Epithelial cell of proximal tubule (primary cell): ENCODE data around the gene RENBP. TPM values are rescaled to one million over a fixed set of nuclear protein-coding genes. Genes with fewer than 3 reads are reported as not detected.

ENCODE experiments used
- DNase-seq: peaks from one replicate; pipeline ENCODE4 v3.0.0-alpha.2; 2011; ENCODE audit warnings: low read depth
- H3K4me3 ChIP-seq: 2 replicates; pipeline ENCODE4 v1.5.1; 2011; ENCODE audit warnings: low read depth, mild to moderate bottlenecking, low read length
- total RNA-seq: library from RNA; depleted of rRNA; stranded (reverse); fragments of >200 nt; gene quantifications from 2 replicates; pipeline ENCODE4 v1.2.3, GENCODE V29; 2015
- TF ChIP-seq, protein P1 (sequence below): conservative IDR thresholded peaks from 2 replicates; pipeline ENCODE4 v1.5.1; 2012; ENCODE audit warnings: low read depth, mild to moderate bottlenecking, low read length

RENBP gene
- total RNA-seq, 1 donor from 2014 or later = 0.92 TPM

DNA sequence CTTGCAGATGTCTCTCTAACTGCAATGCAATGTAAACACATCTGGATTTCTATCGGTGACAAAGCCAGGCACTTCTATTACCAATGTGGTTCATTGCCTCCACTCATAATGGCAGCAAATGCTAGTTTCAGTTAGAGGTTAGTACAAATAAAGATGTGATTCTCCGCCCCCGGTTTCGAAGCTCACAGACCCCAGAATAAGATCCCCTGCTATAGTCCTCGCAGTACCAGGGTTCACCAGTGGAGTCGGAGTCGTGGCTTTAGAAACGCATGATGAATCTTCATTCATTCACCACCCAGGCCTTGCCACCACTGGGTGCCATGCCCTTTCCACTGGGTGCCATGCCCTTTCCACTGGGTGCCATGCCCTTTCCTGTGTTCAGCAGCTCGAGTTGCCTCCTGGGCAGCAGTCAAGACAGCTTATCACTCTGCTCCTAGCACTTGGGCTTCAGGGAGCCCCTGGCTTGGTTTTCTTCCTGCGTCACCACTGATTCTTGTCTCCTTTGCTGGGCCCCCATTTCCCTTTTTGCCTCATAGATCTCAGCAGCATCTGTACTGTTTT, 6.1 kb downstream of the RENBP start:
- TF ChIP-seq, protein P1, sequence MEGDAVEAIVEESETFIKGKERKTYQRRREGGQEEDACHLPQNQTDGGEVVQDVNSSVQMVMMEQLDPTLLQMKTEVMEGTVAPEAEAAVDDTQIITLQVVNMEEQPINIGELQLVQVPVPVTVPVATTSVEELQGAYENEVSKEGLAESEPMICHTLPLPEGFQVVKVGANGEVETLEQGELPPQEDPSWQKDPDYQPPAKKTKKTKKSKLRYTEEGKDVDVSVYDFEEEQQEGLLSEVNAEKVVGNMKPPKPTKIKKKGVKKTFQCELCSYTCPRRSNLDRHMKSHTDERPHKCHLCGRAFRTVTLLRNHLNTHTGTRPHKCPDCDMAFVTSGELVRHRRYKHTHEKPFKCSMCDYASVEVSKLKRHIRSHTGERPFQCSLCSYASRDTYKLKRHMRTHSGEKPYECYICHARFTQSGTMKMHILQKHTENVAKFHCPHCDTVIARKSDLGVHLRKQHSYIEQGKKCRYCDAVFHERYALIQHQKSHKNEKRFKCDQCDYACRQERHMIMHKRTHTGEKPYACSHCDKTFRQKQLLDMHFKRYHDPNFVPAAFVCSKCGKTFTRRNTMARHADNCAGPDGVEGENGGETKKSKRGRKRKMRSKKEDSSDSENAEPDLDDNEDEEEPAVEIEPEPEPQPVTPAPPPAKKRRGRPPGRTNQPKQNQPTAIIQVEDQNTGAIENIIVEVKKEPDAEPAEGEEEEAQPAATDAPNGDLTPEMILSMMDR = peak; percentile 5
- DNase-seq = no peak
- H3K4me3 ChIP-seq = no peak overlapping the region

- TF ChIP-seq, protein P1 = no peak
- DNase-seq = no peak
- no peak overlapping the region for H3K4me3 ChIP-seq
Observed at GRCh38 chrX:153937056-153937455, 7.4 kb downstream of the RENBP start.

- no peak for DNase-seq
- peak overlapping the region; percentile 44 for H3K4me3 ChIP-seq
- TF ChIP-seq, protein P1 = no peak
Observed at GRCh38 chrX:153935326-153935851, 9.1 kb downstream of the RENBP start.

DNA sequence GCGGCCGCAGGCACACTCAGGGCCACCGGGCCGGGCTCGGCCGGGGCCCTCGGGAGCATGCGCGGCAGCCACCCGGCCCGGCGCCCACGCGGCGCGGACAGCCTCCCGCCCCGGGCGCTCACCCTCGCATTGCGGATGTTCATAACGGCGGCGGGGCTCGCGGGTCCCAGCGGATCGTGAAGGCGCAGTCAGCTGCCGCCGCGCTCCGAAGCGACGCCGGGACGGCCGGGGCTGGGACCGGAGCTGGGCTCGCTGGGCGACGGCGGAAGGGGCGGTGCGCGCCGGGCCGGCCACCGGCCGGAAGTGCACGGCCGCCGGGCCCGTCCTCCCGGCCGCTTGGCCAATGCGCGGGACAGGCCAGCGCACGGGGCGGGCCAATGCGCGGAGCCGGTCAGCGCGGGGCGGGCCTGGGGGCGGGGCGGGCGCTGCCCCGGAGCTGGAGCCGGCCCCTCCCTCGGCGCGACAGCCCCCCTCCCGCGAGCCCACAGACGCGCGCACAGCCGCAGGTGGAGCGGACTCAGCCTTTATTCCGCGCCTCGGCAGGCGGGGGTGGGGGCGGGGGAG, 9.6 kb downstream of the RENBP start, which contains the start of gene NAA10:
NAA10 (minus strand) TSS at position 276 of the 564 bp plus-strand sequence; CDS start at position 143, 133 bp downstream.
- no peak for DNase-seq
- TF ChIP-seq, protein P1 = no peak

GRCh38 chrX:153934148-153934761, 10.2 kb downstream of the RENBP start:
- TF ChIP-seq, protein P1 = no peak
- peak overlapping the region; percentile 72 for H3K4me3 ChIP-seq
- DNase-seq = no peak

More for the DNA sequence above, 9.6 kb downstream of the RENBP start, which contains the start of gene NAA10:
- peak within 1 kb of the TSS; percentile 72 for H3K4me3 ChIP-seq

DNA sequence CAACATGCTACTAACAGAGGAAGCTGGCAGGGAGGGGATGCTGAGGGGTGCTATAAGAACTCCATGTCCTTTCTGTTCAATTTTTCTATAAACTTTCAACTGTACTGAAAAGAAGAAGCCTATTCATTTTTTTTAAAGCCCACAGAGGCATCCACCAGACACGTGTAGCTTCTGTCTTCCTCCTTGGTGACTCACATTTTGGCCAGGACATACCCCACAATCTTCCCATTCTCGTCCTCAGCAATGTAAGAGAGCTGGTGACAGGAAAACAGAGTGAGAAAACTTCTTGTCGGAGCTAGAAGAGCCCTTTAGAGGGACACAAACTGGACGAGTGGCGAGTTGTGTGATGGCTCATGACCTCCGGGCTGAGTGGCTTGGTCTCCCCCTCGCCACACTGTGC, 10.7 kb downstream of the RENBP start:
- TF ChIP-seq, protein P1 = no peak
- H3K4me3 ChIP-seq = peak overlapping the region; percentile 72
- DNase-seq = no peak
